Thyroid gland (tissue), 4 donors: ENCODE results near the gene HILPDA.

Source experiments
- CTCF ChIP-seq, 6 experiments: fragments of 200-600 bp in 3 of 6; fragments of 450-650 bp in 3 of 6; sonication (generic) in 3 of 6; IDR thresholded peaks; one replicate each; pipeline ENCODE4 v1.5.1; 2016 to 2019; ENCODE audit warnings: antibody characterized with exemption in 6 of 6, mild to moderate bottlenecking in 2 of 6, inconsistent platforms in 1 of 6, moderate library complexity in 1 of 6
- POLR2A ChIP-seq, 2 donors: fragments of 450-650 bp; IDR thresholded peaks; one replicate each; pipeline ENCODE4 v1.6.1; 2017; ENCODE audit warnings: antibody characterized with exemption in 2 of 2, mild to moderate bottlenecking in 2 of 2, moderate library complexity in 1 of 2

- no peak for TF ChIP-seq POLR2A (IDR thresholded peaks at IDR 0.05)
- TF ChIP-seq CTCF (IDR thresholded peaks at IDR 0.05) = no peak
Observed at GRCh38 chr7:128497405-128497804, 41.7 kb downstream of the HILPDA start.
